H1 (cell line): ENCODE measurements around the gene RAB11FIP3. TPM values are rescaled to one million over a fixed set of nuclear protein-coding genes. Genes with fewer than 3 reads are reported as not detected.
A peak's percentile ranks its signal among the peaks of the same experiment; 100 is the strongest.

Experiments
- CTCF ChIA-PET: fragments of 300-600 bp; sonication (Branson Sonifier 250); formaldehyde crosslinking; loops from one replicate; lab custom pipeline; 2021; ENCODE audit not compliant: partially characterized antibody; lab: Charles Lee
- POLR2A ChIA-PET: fragments of 300-600 bp; sonication (Branson Sonifier 250); formaldehyde crosslinking; loops from one replicate; lab custom pipeline; 2021; ENCODE audit warnings: inconsistent platforms; ENCODE audit not compliant: partially characterized antibody; lab: Charles Lee
- DNase-seq, 2 experiments: peaks; one replicate each; pipeline versions ENCODE4 v3.0.0 to v3.0.0-alpha.2; 2010 to 2022; ENCODE audit warnings: low spot score in 2 of 2, low read depth in 1 of 2, mixed read lengths in 1 of 2
- FAIRE-seq: peaks from 2 replicates; lab custom pipeline; 2011; peaks lifted over from hg19 to GRCh38; lab: Jason Lieb, UNC
- H2AFZ ChIP-seq: 2 replicates; pipeline ENCODE4 v1.8.1; 2012; ENCODE audit warnings: low read length, inconsistent platforms
- H2AK5ac ChIP-seq: 2 replicates; pipeline ENCODE4 v1.6.1; 2013; ENCODE audit warnings: low read depth, low read length
- H2BK120ac ChIP-seq: replicated peaks from 2 replicates; pipeline ENCODE3; 2013; ENCODE audit warnings: low read depth, low read length, inconsistent platforms
- H2BK12ac ChIP-seq: 2 replicates; pipeline ENCODE4 v1.6.1; 2013; ENCODE audit warnings: low read depth, low read length
- H2BK15ac ChIP-seq: 2 replicates; pipeline ENCODE4 v1.6.1; 2013; ENCODE audit warnings: low read length
- H2BK20ac ChIP-seq: 2 replicates; pipeline ENCODE4 v1.6.1; 2013; ENCODE audit warnings: low read length
- H2BK5ac ChIP-seq: 2 replicates; pipeline ENCODE4 v1.6.1; 2013; ENCODE audit warnings: low read depth, low read length
- H3K14ac ChIP-seq: 2 replicates; pipeline ENCODE4 v1.6.1; 2013; ENCODE audit warnings: inconsistent platforms; ENCODE audit not compliant: insufficient read length
- H3K18ac ChIP-seq: 2 replicates; pipeline ENCODE4 v1.6.1; 2013; ENCODE audit warnings: low read length; ENCODE audit errors: extremely low read depth
- H3K23ac ChIP-seq: 2 replicates; pipeline ENCODE4 v1.6.1; 2013; ENCODE audit warnings: inconsistent platforms; ENCODE audit not compliant: insufficient read length
- H3K23me2 ChIP-seq: 2 replicates; pipeline ENCODE4 v1.6.1; 2013; ENCODE audit warnings: low read depth, low read length
- H3K27ac ChIP-seq: 2 replicates; pipeline ENCODE4 v1.6.1; 2011; ENCODE audit warnings: low read depth, low read length, inconsistent platforms
- H3K27me3 ChIP-seq, 4 experiments: replicated peaks in 1 of 4; 1 replicate in 1 of 4; 2 replicates in 3 of 4; pipeline versions ENCODE4 v1.6.1 to v1.8.1; 2011 to 2013; ENCODE audit warnings: low read length in 3 of 4, mild to moderate bottlenecking in 3 of 4, inconsistent platforms in 2 of 4, mixed read lengths in 2 of 4, moderate library complexity in 1 of 4; ENCODE audit not compliant: control insufficient read depth in 3 of 4, insufficient read depth in 3 of 4; ENCODE audit errors: extremely low read depth in 1 of 4
- H3K36me3 ChIP-seq, 4 experiments: 2 replicates each; pipeline versions ENCODE4 v1.6.1 to v1.8.1; 2011 to 2013; ENCODE audit warnings: mild to moderate bottlenecking in 4 of 4, low read length in 3 of 4, moderate library complexity in 2 of 4, control low read depth in 1 of 4, inconsistent platforms in 1 of 4; ENCODE audit not compliant: insufficient read depth in 4 of 4, control insufficient read depth in 2 of 4
- H3K4ac ChIP-seq: replicated peaks from 2 replicates; pipeline ENCODE3; 2013; ENCODE audit warnings: low read length, low read depth, mixed read lengths, inconsistent platforms; ENCODE audit not compliant: insufficient read length
- H3K4me1 ChIP-seq, 4 experiments: replicated peaks in 1 of 4; 1 replicate in 1 of 4; 2 replicates in 3 of 4; pipeline versions ENCODE4 v1.6.1 to v1.8.1; 2011 to 2013; ENCODE audit warnings: low read length in 3 of 4, inconsistent platforms in 2 of 4, mixed read lengths in 1 of 4; ENCODE audit not compliant: insufficient read depth in 4 of 4, control insufficient read depth in 3 of 4
- H3K4me2 ChIP-seq, 2 experiments: 2 replicates each; pipeline versions ENCODE4 v1.6.1 to v1.8.1; 2011 to 2013; ENCODE audit warnings: low read depth in 2 of 2, low read length in 2 of 2, control low read depth in 1 of 2, inconsistent platforms in 1 of 2, mild to moderate bottlenecking in 1 of 2; ENCODE audit not compliant: insufficient read depth in 1 of 2
- H3K4me3 ChIP-seq, 4 experiments: fragments of 200-600, 300-600 bp in 1 of 4; sonication (generic), shearing (Covaris generic), sonication (Bioruptor Twin) in 1 of 4; 2 replicates each; pipeline versions ENCODE4 v1.5.1 to v1.8.1; 2011 to 2016; ENCODE audit warnings: low read length in 4 of 4, low read depth in 3 of 4, control low read depth in 2 of 4, inconsistent platforms in 2 of 4, mild to moderate bottlenecking in 2 of 4, mixed read lengths in 1 of 4, moderate library complexity in 1 of 4; ENCODE audit not compliant: insufficient read depth in 2 of 4; ENCODE audit errors: extremely low read depth in 1 of 4
- H3K56ac ChIP-seq: replicated peaks from 2 replicates; pipeline ENCODE3; 2013; ENCODE audit warnings: low read depth, mild to moderate bottlenecking, mixed read lengths, low read length, inconsistent platforms; ENCODE audit not compliant: insufficient read length
- H3K79me1 ChIP-seq: 2 replicates; pipeline ENCODE4 v1.6.1; 2013; ENCODE audit warnings: low read depth, low read length, control low read depth
- H3K79me2 ChIP-seq, 2 experiments: 2 replicates each; pipeline versions ENCODE4 v1.6.1 to v1.8.1; 2012 to 2013; ENCODE audit warnings: low read length in 2 of 2, mild to moderate bottlenecking in 2 of 2, inconsistent platforms in 1 of 2; ENCODE audit not compliant: insufficient read depth in 2 of 2, control insufficient read depth in 1 of 2
- H3K9ac ChIP-seq, 4 experiments: replicated peaks in 1 of 4; 1 replicate in 1 of 4; 2 replicates in 3 of 4; pipeline versions ENCODE4 v1.6.1 to v1.8.1; 2011 to 2013; ENCODE audit warnings: low read depth in 3 of 4, low read length in 3 of 4, control low read depth in 2 of 4, mild to moderate bottlenecking in 2 of 4, moderate library complexity in 2 of 4, inconsistent platforms in 1 of 4; ENCODE audit errors: extremely low read depth in 1 of 4
- H3K9me3 ChIP-seq, 2 experiments: 2 replicates each; pipeline versions ENCODE4 v1.6.1 to v1.8.1; 2012 to 2013; ENCODE audit warnings: mild to moderate bottlenecking in 2 of 2, moderate library complexity in 2 of 2, control low read depth in 1 of 2, inconsistent platforms in 1 of 2, low read depth in 1 of 2, low read length in 1 of 2, mixed read lengths in 1 of 2; ENCODE audit not compliant: insufficient read depth in 2 of 2
- H4K20me1 ChIP-seq, 2 experiments: replicated peaks in 1 of 2; 2 replicates each; pipeline versions ENCODE3 to v1.8.1; 2011 to 2013; ENCODE audit warnings: inconsistent platforms in 2 of 2, low read length in 2 of 2, mild to moderate bottlenecking in 1 of 2; ENCODE audit not compliant: insufficient read depth in 2 of 2, control insufficient read depth in 1 of 2
- H4K5ac ChIP-seq: 2 replicates; pipeline ENCODE4 v1.6.1; 2013; ENCODE audit warnings: low read length, low read depth, mixed read lengths, inconsistent platforms; ENCODE audit not compliant: insufficient read length
- H4K8ac ChIP-seq: 2 replicates; pipeline ENCODE4 v1.8.0; 2013; ENCODE audit warnings: mild to moderate bottlenecking, moderate library complexity, low read length, inconsistent platforms; ENCODE audit not compliant: insufficient read depth; ENCODE audit errors: extremely low read depth
- H4K91ac ChIP-seq: replicated peaks from 2 replicates; pipeline ENCODE3; 2013; ENCODE audit warnings: low read length, mixed read lengths, inconsistent platforms; ENCODE audit not compliant: insufficient read length
- TEAD4 ChIP-seq: IDR thresholded peaks from 2 replicates; pipeline ENCODE4 v1.6.1; 2012; ENCODE audit warnings: low read depth, low read length, inconsistent platforms, mixed read lengths
- WGBS, 2 experiments: shearing (Covaris generic) in 1 of 2; methylation state at CpG; one replicate each; pipeline versions ENCODE4 v1.1.6 to v1.1.7; 2013 to 2015; ENCODE audit warnings: low lambda C conversion rate in 2 of 2, mixed read lengths in 2 of 2, inconsistent platforms in 1 of 2, low coverage in 1 of 2, missing lambda C conversion rate in 1 of 2; ENCODE audit not compliant: insufficient replicate concordance in 2 of 2, insufficient coverage in 1 of 2, insufficient read length in 1 of 2; ENCODE audit errors: extremely low coverage in 1 of 2, missing lambda C conversion rate in 1 of 2; 5-methylcytosine and 5-hydroxymethylcytosine counted together
- polyA plus RNA-seq, 7 experiments: library from polyadenylated mRNA; depleted of rRNA in 3 of 7; stranded (reverse) in 5 of 7; unstranded in 2 of 7; fragments of >200 nt in 5 of 7; fragments of 200-250 nt in 2 of 7; gene quantifications; 1 replicate in 5 of 7; 2 replicates in 1 of 7; 4 replicates in 1 of 7; pipeline versions ENCODE4 v1.2.1 to v1.2.3, GENCODE V29; 2011 to 2013; ENCODE audit warnings: missing spikeins in 2 of 7, mixed read lengths in 2 of 7
- total RNA-seq: library from RNA; stranded (reverse); fragmentation: NEBNext Ultra II Directional; extraction: Animal tissue kit (Norgen Biotek cat#: 25700); gene quantifications from 2 replicates; pipeline ENCODE4 v1.2.1, GENCODE V29; 2021

RAB11FIP3 gene
- total and polyA plus RNA-seq, 2 of the 8 experiments (the other 6 are each of a cell fraction or from before 2014, with no cell fraction given), result 9.3 to 35.2 TPM

DNA sequence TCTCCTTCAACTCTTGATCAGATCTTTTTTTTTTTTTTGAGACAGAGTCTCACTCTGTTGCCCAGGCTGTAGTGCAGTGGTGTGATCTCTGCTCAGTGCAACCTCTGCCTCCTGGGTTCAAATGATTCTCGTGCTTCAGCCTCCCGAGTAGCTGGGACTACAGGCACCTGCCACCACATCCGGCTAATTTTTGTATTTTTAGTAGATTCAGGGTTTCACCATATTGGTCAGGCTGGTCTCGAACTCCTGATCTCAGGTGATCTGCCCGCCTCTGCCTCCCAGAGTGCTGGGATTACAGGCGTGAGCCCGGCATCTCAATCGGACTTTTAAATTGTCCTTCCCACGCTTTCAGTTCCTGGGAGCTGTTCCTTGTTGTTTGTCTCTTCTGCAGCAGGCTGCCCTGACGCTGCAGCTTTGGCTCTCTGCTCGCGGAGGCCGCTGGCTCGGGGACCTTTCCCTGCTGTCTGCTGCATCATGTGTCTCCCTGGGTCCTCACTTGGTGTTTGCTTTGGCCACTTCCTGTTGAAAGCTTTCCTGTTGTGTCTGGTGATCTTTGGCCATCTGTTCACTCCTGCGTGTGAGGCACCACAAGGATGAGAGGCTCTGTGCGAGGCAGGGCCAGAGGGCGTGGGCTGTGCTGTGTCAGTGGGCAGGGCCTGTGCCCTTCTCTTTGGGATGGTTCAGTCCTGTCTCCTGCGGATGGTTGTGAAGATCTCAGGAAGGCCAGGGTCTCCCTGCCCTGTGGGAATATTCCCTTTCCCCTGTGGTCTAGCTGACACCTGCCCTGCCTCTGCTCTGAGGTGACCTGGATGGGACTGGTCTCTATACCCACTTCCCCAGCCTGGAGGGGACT lies 83.7 kb downstream of the RAB11FIP3 start:
- peak overlapping the region; percentile 66; the same call in 1 of the 2 replicates for H2BK5ac ChIP-seq
- CTCF ChIA-PET, result interaction anchor here (0.7 to 1.8 kb wide), 8 partner anchors 9 to 464 kb away, joined by 3 to 6 read pairs (median 4); no protein-coding TSS in a partner anchor
- H3K27ac ChIP-seq, result no peak overlapping the region; the same call in 1 of the 2 replicates
- H2BK20ac ChIP-seq, result no peak overlapping the region
- H3K9me3 ChIP-seq, result no peaks in the 10 kb centered on the region
- no peak overlapping the region for H2AK5ac ChIP-seq
- no peak overlapping the region for H3K9ac ChIP-seq
- H3K18ac ChIP-seq, result no peak overlapping the region
- no peak overlapping the region for H3K23ac ChIP-seq
- no peaks in the 10 kb centered on the region for H4K20me1 ChIP-seq
- no peak overlapping the region for H2BK12ac ChIP-seq
- no peaks in the 10 kb centered on the region for H3K36me3 ChIP-seq
- H3K79me1 ChIP-seq, result no peaks in the 10 kb centered on the region
- no peaks in the 10 kb centered on the region for H3K79me2 ChIP-seq
- H3K27me3 ChIP-seq, result no peaks in the 10 kb centered on the region
- peak overlapping the region; percentile 73 for H4K8ac ChIP-seq
- no peak for FAIRE-seq
- H2AFZ ChIP-seq, result no peak overlapping the region
- H3K56ac ChIP-seq, result no peak overlapping the region
- no peak overlapping the region for H3K4me2 ChIP-seq
- no peaks in the 10 kb centered on the region for H3K23me2 ChIP-seq
- POLR2A ChIA-PET, result interaction anchor here (1.2 to 1.8 kb wide), 3 partner anchors 10 to 12 kb away, joined by 4 to 8 read pairs (median 4); no protein-coding TSS in a partner anchor
- 93% methylated on average over 18 of the region's 18 CpGs; no CpG with 5 or more reads in 1 of the 2 experiments for WGBS, 2 experiments
- no peak overlapping the region for H2BK15ac ChIP-seq
- H3K14ac ChIP-seq, result no peak overlapping the region
- H4K5ac ChIP-seq, result no peak overlapping the region
- no peak overlapping the region for H3K4ac ChIP-seq
- no peak overlapping the region for H4K91ac ChIP-seq
- no peak overlapping the region for H2BK120ac ChIP-seq
- no peaks in the 10 kb centered on the region; a peak in 1 of 7 replicates for H3K4me1 ChIP-seq
- no peak for DNase-seq
- H3K4me3 ChIP-seq, result no peak overlapping the region
- TF ChIP-seq TEAD4, result no peak
